ENCODE results near the gene MINDY3.
"Not testable (repeated sequence)": the region's sequence is repeated elsewhere in the genome, so short reads cannot be mapped to it uniquely, and the experiment has no call there.

DNA sequence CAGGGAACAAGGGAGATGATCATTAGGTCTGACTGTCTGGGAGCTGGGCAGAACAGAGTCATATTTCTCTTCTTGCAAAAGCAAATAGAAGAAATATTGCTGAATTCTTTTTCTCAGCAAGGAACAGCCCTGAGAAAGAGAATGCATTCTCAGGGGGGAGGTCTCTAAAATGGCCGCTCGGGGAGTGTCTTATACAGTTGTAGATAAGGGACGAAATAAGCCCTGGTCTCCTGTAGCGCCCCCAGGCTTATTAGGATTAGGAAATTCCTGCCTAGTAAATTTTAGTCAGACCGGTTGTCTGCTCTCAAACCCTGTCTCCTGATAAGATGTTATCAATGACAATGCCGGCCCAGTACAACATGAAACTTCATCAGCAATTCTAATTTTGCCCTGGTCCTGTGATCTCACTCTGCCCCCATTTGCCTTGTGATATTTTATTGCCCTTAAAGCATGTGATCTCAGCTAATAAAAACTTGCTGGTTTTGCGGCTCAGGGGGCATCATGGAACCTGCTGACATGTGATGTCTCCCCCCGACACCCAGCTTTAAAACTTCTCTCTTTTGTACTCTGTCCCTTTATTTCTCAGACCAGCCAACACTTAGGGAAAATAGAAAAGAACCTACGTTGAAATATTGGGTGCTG lies 9.8 kb downstream of the MINDY3 start:
- TF ChIP-seq, protein P1, sequence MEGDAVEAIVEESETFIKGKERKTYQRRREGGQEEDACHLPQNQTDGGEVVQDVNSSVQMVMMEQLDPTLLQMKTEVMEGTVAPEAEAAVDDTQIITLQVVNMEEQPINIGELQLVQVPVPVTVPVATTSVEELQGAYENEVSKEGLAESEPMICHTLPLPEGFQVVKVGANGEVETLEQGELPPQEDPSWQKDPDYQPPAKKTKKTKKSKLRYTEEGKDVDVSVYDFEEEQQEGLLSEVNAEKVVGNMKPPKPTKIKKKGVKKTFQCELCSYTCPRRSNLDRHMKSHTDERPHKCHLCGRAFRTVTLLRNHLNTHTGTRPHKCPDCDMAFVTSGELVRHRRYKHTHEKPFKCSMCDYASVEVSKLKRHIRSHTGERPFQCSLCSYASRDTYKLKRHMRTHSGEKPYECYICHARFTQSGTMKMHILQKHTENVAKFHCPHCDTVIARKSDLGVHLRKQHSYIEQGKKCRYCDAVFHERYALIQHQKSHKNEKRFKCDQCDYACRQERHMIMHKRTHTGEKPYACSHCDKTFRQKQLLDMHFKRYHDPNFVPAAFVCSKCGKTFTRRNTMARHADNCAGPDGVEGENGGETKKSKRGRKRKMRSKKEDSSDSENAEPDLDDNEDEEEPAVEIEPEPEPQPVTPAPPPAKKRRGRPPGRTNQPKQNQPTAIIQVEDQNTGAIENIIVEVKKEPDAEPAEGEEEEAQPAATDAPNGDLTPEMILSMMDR (IDR thresholded peaks at IDR 0.05) = not testable (repeated sequence)
- not testable (repeated sequence) for TF ChIP-seq POLR2A (IDR thresholded peaks at IDR 0.05)
